H1 (cell line): ENCODE measurements around the gene ZNF333. TPM values are rescaled to one million over a fixed set of nuclear protein-coding genes. Genes with fewer than 3 reads are reported as not detected.

Source experiments
- CTCF ChIA-PET: fragments of 300-600 bp; sonication (Branson Sonifier 250); formaldehyde crosslinking; loops from one replicate; lab custom pipeline; 2021; ENCODE audit not compliant: partially characterized antibody; lab: Charles Lee
- POLR2A ChIA-PET: fragments of 300-600 bp; sonication (Branson Sonifier 250); formaldehyde crosslinking; loops from one replicate; lab custom pipeline; 2021; ENCODE audit warnings: inconsistent platforms; ENCODE audit not compliant: partially characterized antibody; lab: Charles Lee
- DNase-seq, 2 experiments: peaks; one replicate each; pipeline versions ENCODE4 v3.0.0 to v3.0.0-alpha.2; 2010 to 2022; ENCODE audit warnings: low spot score in 2 of 2, low read depth in 1 of 2, mixed read lengths in 1 of 2
- FAIRE-seq: peaks from 2 replicates; lab custom pipeline; 2011; peaks lifted over from hg19 to GRCh38; lab: Jason Lieb, UNC
- H2AFZ ChIP-seq: 2 replicates; pipeline ENCODE4 v1.8.1; 2012; ENCODE audit warnings: low read length, inconsistent platforms
- H2AK5ac ChIP-seq: 2 replicates; pipeline ENCODE4 v1.6.1; 2013; ENCODE audit warnings: low read depth, low read length
- H2BK120ac ChIP-seq: replicated peaks from 2 replicates; pipeline ENCODE3; 2013; ENCODE audit warnings: low read depth, low read length, inconsistent platforms
- H2BK12ac ChIP-seq: 2 replicates; pipeline ENCODE4 v1.6.1; 2013; ENCODE audit warnings: low read depth, low read length
- H2BK15ac ChIP-seq: 2 replicates; pipeline ENCODE4 v1.6.1; 2013; ENCODE audit warnings: low read length
- H2BK20ac ChIP-seq: 2 replicates; pipeline ENCODE4 v1.6.1; 2013; ENCODE audit warnings: low read length
- H2BK5ac ChIP-seq: 2 replicates; pipeline ENCODE4 v1.6.1; 2013; ENCODE audit warnings: low read depth, low read length
- H3K14ac ChIP-seq: 2 replicates; pipeline ENCODE4 v1.6.1; 2013; ENCODE audit warnings: inconsistent platforms; ENCODE audit not compliant: insufficient read length
- H3K18ac ChIP-seq: 2 replicates; pipeline ENCODE4 v1.6.1; 2013; ENCODE audit warnings: low read length; ENCODE audit errors: extremely low read depth
- H3K23ac ChIP-seq: 2 replicates; pipeline ENCODE4 v1.6.1; 2013; ENCODE audit warnings: inconsistent platforms; ENCODE audit not compliant: insufficient read length
- H3K23me2 ChIP-seq: 2 replicates; pipeline ENCODE4 v1.6.1; 2013; ENCODE audit warnings: low read depth, low read length
- H3K27ac ChIP-seq: 2 replicates; pipeline ENCODE4 v1.6.1; 2011; ENCODE audit warnings: low read depth, low read length, inconsistent platforms
- H3K27me3 ChIP-seq, 4 experiments: replicated peaks in 1 of 4; 1 replicate in 1 of 4; 2 replicates in 3 of 4; pipeline versions ENCODE4 v1.6.1 to v1.8.1; 2011 to 2013; ENCODE audit warnings: low read length in 3 of 4, mild to moderate bottlenecking in 3 of 4, inconsistent platforms in 2 of 4, mixed read lengths in 2 of 4, moderate library complexity in 1 of 4; ENCODE audit not compliant: control insufficient read depth in 3 of 4, insufficient read depth in 3 of 4; ENCODE audit errors: extremely low read depth in 1 of 4
- H3K36me3 ChIP-seq, 4 experiments: 2 replicates each; pipeline versions ENCODE4 v1.6.1 to v1.8.1; 2011 to 2013; ENCODE audit warnings: mild to moderate bottlenecking in 4 of 4, low read length in 3 of 4, moderate library complexity in 2 of 4, control low read depth in 1 of 4, inconsistent platforms in 1 of 4; ENCODE audit not compliant: insufficient read depth in 4 of 4, control insufficient read depth in 2 of 4
- H3K4ac ChIP-seq: replicated peaks from 2 replicates; pipeline ENCODE3; 2013; ENCODE audit warnings: low read length, low read depth, mixed read lengths, inconsistent platforms; ENCODE audit not compliant: insufficient read length
- H3K4me1 ChIP-seq, 4 experiments: replicated peaks in 1 of 4; 1 replicate in 1 of 4; 2 replicates in 3 of 4; pipeline versions ENCODE4 v1.6.1 to v1.8.1; 2011 to 2013; ENCODE audit warnings: low read length in 3 of 4, inconsistent platforms in 2 of 4, mixed read lengths in 1 of 4; ENCODE audit not compliant: insufficient read depth in 4 of 4, control insufficient read depth in 3 of 4
- H3K4me2 ChIP-seq, 2 experiments: 2 replicates each; pipeline versions ENCODE4 v1.6.1 to v1.8.1; 2011 to 2013; ENCODE audit warnings: low read depth in 2 of 2, low read length in 2 of 2, control low read depth in 1 of 2, inconsistent platforms in 1 of 2, mild to moderate bottlenecking in 1 of 2; ENCODE audit not compliant: insufficient read depth in 1 of 2
- H3K4me3 ChIP-seq, 4 experiments: fragments of 200-600, 300-600 bp in 1 of 4; sonication (generic), shearing (Covaris generic), sonication (Bioruptor Twin) in 1 of 4; 2 replicates each; pipeline versions ENCODE4 v1.5.1 to v1.8.1; 2011 to 2016; ENCODE audit warnings: low read length in 4 of 4, low read depth in 3 of 4, control low read depth in 2 of 4, inconsistent platforms in 2 of 4, mild to moderate bottlenecking in 2 of 4, mixed read lengths in 1 of 4, moderate library complexity in 1 of 4; ENCODE audit not compliant: insufficient read depth in 2 of 4; ENCODE audit errors: extremely low read depth in 1 of 4
- H3K56ac ChIP-seq: replicated peaks from 2 replicates; pipeline ENCODE3; 2013; ENCODE audit warnings: low read depth, mild to moderate bottlenecking, mixed read lengths, low read length, inconsistent platforms; ENCODE audit not compliant: insufficient read length
- H3K79me1 ChIP-seq: 2 replicates; pipeline ENCODE4 v1.6.1; 2013; ENCODE audit warnings: low read depth, low read length, control low read depth
- H3K79me2 ChIP-seq, 2 experiments: 2 replicates each; pipeline versions ENCODE4 v1.6.1 to v1.8.1; 2012 to 2013; ENCODE audit warnings: low read length in 2 of 2, mild to moderate bottlenecking in 2 of 2, inconsistent platforms in 1 of 2; ENCODE audit not compliant: insufficient read depth in 2 of 2, control insufficient read depth in 1 of 2
- H3K9ac ChIP-seq, 4 experiments: replicated peaks in 1 of 4; 1 replicate in 1 of 4; 2 replicates in 3 of 4; pipeline versions ENCODE4 v1.6.1 to v1.8.1; 2011 to 2013; ENCODE audit warnings: low read depth in 3 of 4, low read length in 3 of 4, control low read depth in 2 of 4, mild to moderate bottlenecking in 2 of 4, moderate library complexity in 2 of 4, inconsistent platforms in 1 of 4; ENCODE audit errors: extremely low read depth in 1 of 4
- H3K9me3 ChIP-seq, 2 experiments: 2 replicates each; pipeline versions ENCODE4 v1.6.1 to v1.8.1; 2012 to 2013; ENCODE audit warnings: mild to moderate bottlenecking in 2 of 2, moderate library complexity in 2 of 2, control low read depth in 1 of 2, inconsistent platforms in 1 of 2, low read depth in 1 of 2, low read length in 1 of 2, mixed read lengths in 1 of 2; ENCODE audit not compliant: insufficient read depth in 2 of 2
- H4K20me1 ChIP-seq, 2 experiments: replicated peaks in 1 of 2; 2 replicates each; pipeline versions ENCODE3 to v1.8.1; 2011 to 2013; ENCODE audit warnings: inconsistent platforms in 2 of 2, low read length in 2 of 2, mild to moderate bottlenecking in 1 of 2; ENCODE audit not compliant: insufficient read depth in 2 of 2, control insufficient read depth in 1 of 2
- H4K5ac ChIP-seq: 2 replicates; pipeline ENCODE4 v1.6.1; 2013; ENCODE audit warnings: low read length, low read depth, mixed read lengths, inconsistent platforms; ENCODE audit not compliant: insufficient read length
- H4K8ac ChIP-seq: 2 replicates; pipeline ENCODE4 v1.8.0; 2013; ENCODE audit warnings: mild to moderate bottlenecking, moderate library complexity, low read length, inconsistent platforms; ENCODE audit not compliant: insufficient read depth; ENCODE audit errors: extremely low read depth
- H4K91ac ChIP-seq: replicated peaks from 2 replicates; pipeline ENCODE3; 2013; ENCODE audit warnings: low read length, mixed read lengths, inconsistent platforms; ENCODE audit not compliant: insufficient read length
- CHD1 ChIP-seq: IDR thresholded peaks from 2 replicates; pipeline ENCODE4 v1.6.1; 2012; ENCODE audit warnings: low read depth, low read length, improper control_type of control experiment
- NRF1 ChIP-seq: IDR thresholded peaks from 2 replicates; pipeline ENCODE4 v1.6.1; 2011; ENCODE audit warnings: mild to moderate bottlenecking, low read depth, low read length, improper control_type of control experiment
- PHF8 ChIP-seq: fragments of 200-600 bp; sonication (generic); conservative IDR thresholded peaks from 2 replicates; pipeline ENCODE4 v1.7.1; 2012; ENCODE audit warnings: low read depth, mild to moderate bottlenecking, inconsistent platforms, low read length, moderate library complexity
- TAF1 ChIP-seq: IDR thresholded peaks from 2 replicates; pipeline ENCODE4 v1.6.1; 2011; ENCODE audit warnings: mild to moderate bottlenecking, low read depth, low read length
- TAF7 ChIP-seq: optimal IDR thresholded peaks from 2 replicates; pipeline ENCODE3; 2011; ENCODE audit warnings: low read depth, mild to moderate bottlenecking, inconsistent platforms, low read length, moderate library complexity, borderline replicate concordance
- WGBS, 2 experiments: shearing (Covaris generic) in 1 of 2; methylation state at CpG; one replicate each; pipeline versions ENCODE4 v1.1.6 to v1.1.7; 2013 to 2015; ENCODE audit warnings: low lambda C conversion rate in 2 of 2, mixed read lengths in 2 of 2, inconsistent platforms in 1 of 2, low coverage in 1 of 2, missing lambda C conversion rate in 1 of 2; ENCODE audit not compliant: insufficient replicate concordance in 2 of 2, insufficient coverage in 1 of 2, insufficient read length in 1 of 2; ENCODE audit errors: extremely low coverage in 1 of 2, missing lambda C conversion rate in 1 of 2; 5-methylcytosine and 5-hydroxymethylcytosine counted together
- polyA plus RNA-seq, 7 experiments: library from polyadenylated mRNA; depleted of rRNA in 3 of 7; stranded (reverse) in 5 of 7; unstranded in 2 of 7; fragments of >200 nt in 5 of 7; fragments of 200-250 nt in 2 of 7; gene quantifications; 1 replicate in 5 of 7; 2 replicates in 1 of 7; 4 replicates in 1 of 7; pipeline versions ENCODE4 v1.2.1 to v1.2.3, GENCODE V29; 2011 to 2013; ENCODE audit warnings: missing spikeins in 2 of 7, mixed read lengths in 2 of 7
- total RNA-seq: library from RNA; stranded (reverse); fragmentation: NEBNext Ultra II Directional; extraction: Animal tissue kit (Norgen Biotek cat#: 25700); gene quantifications from 2 replicates; pipeline ENCODE4 v1.2.1, GENCODE V29; 2021

The ZNF333 gene
- total and polyA plus RNA-seq, 2 of the 8 experiments (the other 6 are each of a cell fraction or from before 2014, with no cell fraction given): 7.3 to 8.4 TPM

DNA sequence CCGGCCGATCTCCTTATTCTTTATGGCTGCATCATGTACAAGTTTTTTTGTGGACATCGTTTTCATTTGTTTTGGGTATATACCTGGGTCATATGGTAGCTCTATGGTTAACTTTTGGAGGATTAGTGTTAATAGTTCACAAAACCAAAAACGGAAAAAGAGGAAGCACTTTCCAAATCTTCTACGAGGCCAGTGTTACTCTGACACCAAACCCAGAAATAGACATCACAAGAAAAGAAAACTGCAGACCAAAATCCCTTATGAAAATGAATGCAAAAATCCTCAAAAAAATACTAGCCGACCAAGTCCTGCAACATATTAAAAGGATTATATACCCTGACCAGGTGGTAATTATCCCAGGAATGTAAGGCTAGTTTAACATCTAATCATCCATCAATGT is 58.8 kb downstream of the ZNF333 start:
- Histone ChIP-seq H3K18ac (no peak overlapping the region), H4K91ac (no peak overlapping the region), H2BK15ac (no peak overlapping the region), H3K36me3 (peaks cover 0 to 5% (median 0%) of the 10 kb centered on the region in 4 experiments; a peak in 3 of 8 replicates), H3K14ac (no peak overlapping the region), H2BK20ac (no peak overlapping the region), H4K20me1 (no peaks in the 10 kb centered on the region), H3K4ac (no peak overlapping the region), H3K4me1 (no peaks in the 10 kb centered on the region), H2BK5ac (no peak overlapping the region), H2BK12ac (no peak overlapping the region), H4K8ac (no peak overlapping the region), H3K9ac (no peak overlapping the region), H4K5ac (no peak overlapping the region), H2AK5ac (no peak overlapping the region), H2BK120ac (no peak overlapping the region), H3K23me2 (no peaks in the 10 kb centered on the region), H3K79me1 (no peaks in the 10 kb centered on the region), H2AFZ (no peak overlapping the region), H3K56ac (no peak overlapping the region), H3K79me2 (no peaks in the 10 kb centered on the region), H3K4me2 (no peak overlapping the region), H3K23ac (no peak overlapping the region), H3K4me3 (no peak overlapping the region), H3K9me3 (peaks cover 0 to under 1% of the 10 kb centered on the region in 2 experiments; a peak in 1 of 4 replicates), H3K27me3 (no peaks in the 10 kb centered on the region), H3K27ac (no peak overlapping the region)
- FAIRE-seq: no peak
- WGBS, 2 experiments: 77% methylated on average over 6 of the region's 6 CpGs; no CpG with 5 or more reads in 1 of the 2 experiments
- ChIA-PET POLR2A (no interaction called here), CTCF (no interaction called here)
- no peak for DNase-seq
- TF ChIP-seq TAF1 (no peak), NRF1 (no peak), CHD1 (no peak), PHF8 (no peak), TAF7 (no peak)
